ENCODE data around the gene MED12L. TPM values are rescaled to one million over a fixed set of nuclear protein-coding genes. Genes with fewer than 3 reads are reported as not detected.

Gene MED12L
- total and polyA plus RNA-seq, 7 donors, result 0.16 to 0.71 (median 0.28) TPM; not detected in 2

- TF ChIP-seq CTCF (IDR thresholded peaks at IDR 0.05), result no peak
- no peak for TF ChIP-seq EP300 (IDR thresholded peaks at IDR 0.05)
- TF ChIP-seq POLR2A (IDR thresholded peaks at IDR 0.05), result no peak
- TF ChIP-seq POLR2AphosphoS5 (IDR thresholded peaks at IDR 0.05), result no peak
- no peaks in the 10 kb centered on the region for H3K9me3 ChIP-seq
- peaks cover 0 to 7% (median 0%) of the 10 kb centered on the region in 4 donors for H3K4me1 ChIP-seq
- no peak for DNase-seq
- H3K27me3 ChIP-seq, result peaks cover 0 to 7% (median 3%) of the 10 kb centered on the region in 3 donors
- H3K4me3 ChIP-seq, result no peak overlapping the region
- WGBS, 2 donors, result 79 to 83% methylated on average over 5 of the region's 5 CpGs
- H3K36me3 ChIP-seq, result no peaks in the 10 kb centered on the region
- intact Hi-C loops (cut with DNase I), result no loop called here
- H3K27ac ChIP-seq, result no peak overlapping the region
Measured at GRCh38 chr3:151142929-151143328, 57.5 kb downstream of the MED12L start.

DNA sequence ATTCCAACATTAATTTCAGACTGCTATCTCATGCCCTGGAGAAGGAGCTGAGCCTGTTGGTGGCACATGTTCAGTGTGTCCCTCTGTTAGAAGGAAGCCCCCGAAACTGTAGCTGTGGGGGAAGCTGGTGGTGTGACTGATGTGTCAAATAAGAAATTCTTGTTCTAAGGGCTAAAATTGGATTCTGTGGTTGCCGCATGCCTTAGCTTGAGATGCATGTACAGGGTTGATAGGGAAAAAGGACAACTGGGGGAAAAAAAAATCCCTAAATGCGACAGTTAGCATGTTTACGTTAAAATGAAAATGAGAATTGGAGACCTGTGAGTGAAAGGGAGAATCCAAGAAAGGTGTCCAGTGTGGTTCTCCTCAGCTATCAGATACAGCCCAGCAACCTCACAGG lies 58.6 kb downstream of the MED12L start:
- intact Hi-C loops (cut with DNase I), result no loop called here
- WGBS, 2 donors, result 73 to 90% methylated on average over 4 of the region's 4 CpGs
- peaks cover 0 to 7% (median 0%) of the 10 kb centered on the region in 4 donors for H3K4me1 ChIP-seq

GRCh38 chr3:151144760-151145159 lies 59.3 kb downstream of the MED12L start:
- H3K27ac ChIP-seq, result no peak overlapping the region
- DNase-seq, result no peak
- intact Hi-C loops (cut with DNase I), result loop anchor here (5.0 kb wide), 2 partner anchors 132 to 217 kb away; no protein-coding TSS in a partner anchor
- no peak overlapping the region for H3K4me3 ChIP-seq
- no peaks in the 10 kb centered on the region for H3K9me3 ChIP-seq
- TF ChIP-seq POLR2AphosphoS5 (IDR thresholded peaks at IDR 0.05) (no peak), POLR2A (IDR thresholded peaks at IDR 0.05) (no peak), CTCF (IDR thresholded peaks at IDR 0.05) (no peak), EP300 (IDR thresholded peaks at IDR 0.05) (no peak)
- WGBS, 2 donors, result 91 to 92% methylated on average over 5 of the region's 5 CpGs
- H3K4me1 ChIP-seq, result peaks cover 0 to 7% (median 0%) of the 10 kb centered on the region in 4 donors
- peaks cover 0 to 7% (median 3%) of the 10 kb centered on the region in 3 donors for H3K27me3 ChIP-seq
- no peaks in the 10 kb centered on the region for H3K36me3 ChIP-seq

More for the DNA sequence above, 58.6 kb downstream of the MED12L start:
- no peaks in the 10 kb centered on the region for H3K36me3 ChIP-seq
- no peaks in the 10 kb centered on the region for H3K9me3 ChIP-seq
- no peak overlapping the region for H3K4me3 ChIP-seq
- TF ChIP-seq POLR2A (IDR thresholded peaks at IDR 0.05) (no peak), POLR2AphosphoS5 (IDR thresholded peaks at IDR 0.05) (no peak), CTCF (IDR thresholded peaks at IDR 0.05) (no peak), EP300 (IDR thresholded peaks at IDR 0.05) (no peak)
- no peak for DNase-seq
- no peak overlapping the region for H3K27ac ChIP-seq
- H3K27me3 ChIP-seq, result peaks cover 0 to 7% (median 3%) of the 10 kb centered on the region in 3 donors

GRCh38 chr3:151145713-151146070 lies 60.2 kb downstream of the MED12L start:
- intact Hi-C loops (cut with DNase I), result loop anchor here (1.0 to 5.0 kb wide), 4 partner anchors 133 to 424 kb away; no protein-coding TSS in a partner anchor
- Histone ChIP-seq H3K27ac (no peak overlapping the region), H3K4me1 (peaks cover 0 to 7% (median 0%) of the 10 kb centered on the region in 4 donors), H3K4me3 (no peak overlapping the region), H3K9me3 (no peaks in the 10 kb centered on the region), H3K27me3 (peaks cover 0 to 7% (median 3%) of the 10 kb centered on the region in 3 donors), H3K36me3 (no peaks in the 10 kb centered on the region)
- no peak for DNase-seq
- no peak for TF ChIP-seq EP300 (IDR thresholded peaks at IDR 0.05)
- TF ChIP-seq POLR2AphosphoS5 (IDR thresholded peaks at IDR 0.05), result no peak
- no peak for TF ChIP-seq CTCF (IDR thresholded peaks at IDR 0.05)
- TF ChIP-seq POLR2A (IDR thresholded peaks at IDR 0.05), result no peak
- 18 to 38% methylated on average over 6 of the region's 6 CpGs for WGBS, 2 donors
